GM12872 (cell line): ENCODE data around the gene VEPH1.

Experiments used
- CTCF ChIP-seq: IDR thresholded peaks from 3 replicates; pipeline ENCODE4 v1.5.1; 2011; ENCODE audit warnings: low read depth, mild to moderate bottlenecking, low read length, moderate library complexity; ENCODE audit not compliant: insufficient read depth

Gene VEPH1

GRCh38 chr3:157494581-157495281, 8.5 kb downstream of the VEPH1 start:
- TF ChIP-seq CTCF, result no peak

- peak; percentile 53; the same call in 2 of the 3 replicates for TF ChIP-seq CTCF
Measured at GRCh38 chr3:157493627-157494550, 9.3 kb downstream of the VEPH1 start.

- TF ChIP-seq CTCF, result no peak
Measured at GRCh38 chr3:157491136-157491535, 12.1 kb downstream of the VEPH1 start.

- no peak for TF ChIP-seq CTCF
Measured at GRCh38 chr3:157488144-157488543, 15.1 kb downstream of the VEPH1 start.

- TF ChIP-seq CTCF, result no peak
Measured at GRCh38 chr3:157487339-157487738, 15.9 kb downstream of the VEPH1 start.

GRCh38 chr3:157479464-157480243, 23.6 kb downstream of the VEPH1 start:
- TF ChIP-seq CTCF, result no peak

GRCh38 chr3:157477441-157477840, 25.8 kb downstream of the VEPH1 start:
- TF ChIP-seq CTCF, result no peak
